ENCODE measurements around the gene NUBP2. TPM values are rescaled to one million over a fixed set of nuclear protein-coding genes. Genes with fewer than 3 reads are reported as not detected.

Gene NUBP2
- total and polyA plus RNA-seq, 2 donors (not counting 1 experiment from before 2014, with no cell fraction given): 13.5 to 43.6 TPM

- Histone ChIP-seq H3K4me2 (ENCODE audit: extremely low read depth, insufficient read depth, low read length) (no peak overlapping the region), H3K9me3 (ENCODE audit: control insufficient read depth, insufficient read depth, low read depth, low read length) (no peaks in the 10 kb centered on the region), H2AFZ (ENCODE audit: low read length) (no peak overlapping the region), H3K27ac (ENCODE audit: insufficient read depth, low read length) (no peak overlapping the region), H3K36me3 (ENCODE audit: control insufficient read depth, insufficient read depth, low read length) (peaks cover 52% of the 10 kb centered on the region), H3K79me2 (ENCODE audit: control insufficient read depth, insufficient read depth, low read length) (no peaks in the 10 kb centered on the region), H3K9ac (ENCODE audit: insufficient read depth, low read length) (no peak overlapping the region), H3K4me3 (replicated peaks in 1 of 4; ENCODE audit: control extremely low read depth in 1 of 4, insufficient read depth in 1 of 4, low read depth in 3 of 4, low read length in 4 of 4) (no peak overlapping the region), H3K4me1 (ENCODE audit: control insufficient read depth, extremely low read depth, insufficient read depth, low read length) (peaks cover 8% of the 10 kb centered on the region), H3K27me3 (ENCODE audit: control insufficient read depth, insufficient read depth, low read length) (no peaks in the 10 kb centered on the region), H4K20me1 (ENCODE audit: control insufficient read depth, extremely low read depth, insufficient read depth, low read length) (no peaks in the 10 kb centered on the region)
- DNase-seq (ENCODE audit: low read depth in 2 of 2): no peak
- TF ChIP-seq EZH2 (IDR thresholded peaks at IDR 0.05; ENCODE audit: low read length, missing control alignments) (no peak), CTCF (conservative IDR thresholded peaks at IDR 0.05 in 1 of 2, IDR thresholded peaks at IDR 0.05 in 1 of 2; ENCODE audit: low read depth in 1 of 2, low read length in 2 of 2) (no peak)
Observed at GRCh38 chr16:1766701-1767100, 16.1 kb upstream of the NUBP2 start.

DNA sequence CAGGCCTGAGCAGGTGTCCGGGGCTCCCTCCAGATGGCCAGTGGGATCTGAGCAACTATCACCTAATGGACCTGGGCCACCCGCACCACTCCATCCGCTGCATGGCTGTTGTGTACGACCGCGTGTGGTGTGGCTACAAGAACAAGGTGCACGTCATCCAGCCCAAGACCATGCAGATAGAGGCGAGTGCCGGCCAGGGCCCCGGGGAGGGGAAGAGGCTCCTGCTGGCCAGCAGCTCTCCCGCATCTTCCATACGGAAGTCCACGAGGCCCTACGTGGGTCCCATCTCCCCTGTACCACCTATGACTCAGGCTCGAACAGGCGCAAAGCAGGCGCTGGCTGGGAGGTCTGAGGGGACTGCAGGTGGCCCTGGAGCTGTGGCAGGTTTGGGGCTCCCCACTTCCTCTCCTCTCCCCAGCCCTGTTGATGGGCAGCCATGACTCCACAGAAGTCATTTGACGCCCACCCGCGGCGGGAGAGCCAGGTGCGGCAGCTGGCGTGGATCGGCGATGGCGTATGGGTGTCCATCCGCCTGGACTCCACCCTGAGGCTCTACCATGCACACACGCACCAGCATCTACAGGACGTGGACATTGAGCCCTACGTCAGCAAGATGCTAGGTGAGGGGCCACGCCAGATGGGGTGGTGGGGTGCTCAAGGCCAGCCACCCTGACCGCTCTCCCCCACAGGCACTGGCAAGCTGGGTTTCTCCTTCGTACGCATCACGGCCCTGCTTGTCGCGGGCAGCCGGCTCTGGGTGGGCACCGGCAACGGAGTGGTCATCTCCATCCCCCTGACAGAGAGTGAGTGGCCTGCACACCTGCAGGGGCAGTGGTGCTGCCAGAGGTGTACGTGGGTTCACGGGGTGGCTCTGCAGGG lies 15.4 kb upstream of the NUBP2 start:
- no peak overlapping the region for H3K4me3 ChIP-seq (replicated peaks in 1 of 4; ENCODE audit: control extremely low read depth in 1 of 4, insufficient read depth in 1 of 4, low read depth in 3 of 4, low read length in 4 of 4)
- no peaks in the 10 kb centered on the region for H3K27me3 ChIP-seq (ENCODE audit: control insufficient read depth, insufficient read depth, low read length)
- no peak overlapping the region for H3K9ac ChIP-seq (ENCODE audit: insufficient read depth, low read length)
- TF ChIP-seq CTCF (conservative IDR thresholded peaks at IDR 0.05 in 1 of 2, IDR thresholded peaks at IDR 0.05 in 1 of 2; ENCODE audit: low read depth in 1 of 2, low read length in 2 of 2) (no peak), EZH2 (IDR thresholded peaks at IDR 0.05; ENCODE audit: low read length, missing control alignments) (no peak)
- H3K4me2 ChIP-seq (ENCODE audit: extremely low read depth, insufficient read depth, low read length): no peak overlapping the region
- H3K36me3 ChIP-seq (ENCODE audit: control insufficient read depth, insufficient read depth, low read length): peaks cover 47% of the 10 kb centered on the region
- DNase-seq (ENCODE audit: low read depth in 2 of 2): no peak
- peaks cover 6% of the 10 kb centered on the region for H3K79me2 ChIP-seq (ENCODE audit: control insufficient read depth, insufficient read depth, low read length)
- H3K27ac ChIP-seq (ENCODE audit: insufficient read depth, low read length): no peak overlapping the region
- H3K9me3 ChIP-seq (ENCODE audit: control insufficient read depth, insufficient read depth, low read depth, low read length): no peaks in the 10 kb centered on the region
- peaks cover 12% of the 10 kb centered on the region for H3K4me1 ChIP-seq (ENCODE audit: control insufficient read depth, extremely low read depth, insufficient read depth, low read length)
- H2AFZ ChIP-seq (ENCODE audit: low read length): no peak overlapping the region
- no peaks in the 10 kb centered on the region for H4K20me1 ChIP-seq (ENCODE audit: control insufficient read depth, extremely low read depth, insufficient read depth, low read length)

DNA sequence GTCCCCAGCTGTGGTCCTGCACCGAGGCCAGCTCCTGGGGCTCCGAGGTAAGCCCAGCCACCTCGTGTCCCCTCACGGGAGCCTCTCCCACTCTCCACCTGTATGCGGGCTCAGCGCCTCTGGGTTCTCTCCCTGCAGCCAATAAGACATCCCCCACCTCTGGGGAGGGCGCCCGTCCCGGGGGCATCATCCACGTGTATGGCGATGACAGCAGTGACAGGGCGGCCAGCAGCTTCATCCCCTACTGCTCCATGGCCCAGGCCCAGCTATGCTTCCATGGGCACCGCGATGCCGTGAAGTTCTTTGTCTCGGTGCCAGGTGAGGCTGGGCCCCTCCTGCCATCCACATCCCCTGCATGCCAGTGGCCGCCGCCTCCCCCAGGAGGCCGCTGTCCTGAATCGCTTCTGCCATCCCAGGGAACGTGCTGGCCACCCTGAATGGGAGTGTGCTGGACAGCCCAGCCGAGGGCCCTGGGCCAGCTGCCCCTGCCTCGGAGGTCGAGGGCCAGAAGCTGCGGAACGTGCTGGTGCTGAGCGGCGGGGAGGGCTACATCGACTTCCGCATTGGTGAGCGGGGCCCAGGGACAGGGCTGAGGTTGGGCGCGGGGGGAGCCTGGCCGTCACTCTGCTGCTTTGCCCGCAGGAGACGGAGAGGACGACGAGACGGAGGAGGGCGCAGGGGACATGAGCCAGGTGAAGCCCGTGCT lies 14.5 kb upstream of the NUBP2 start:
- Histone ChIP-seq H3K36me3 (ENCODE audit: control insufficient read depth, insufficient read depth, low read length) (peaks cover 42% of the 10 kb centered on the region), H2AFZ (ENCODE audit: low read length) (no peak overlapping the region), H3K4me3 (replicated peaks in 1 of 4; ENCODE audit: control extremely low read depth in 1 of 4, insufficient read depth in 1 of 4, low read depth in 3 of 4, low read length in 4 of 4) (no peak overlapping the region), H3K27me3 (ENCODE audit: control insufficient read depth, insufficient read depth, low read length) (no peaks in the 10 kb centered on the region), H4K20me1 (ENCODE audit: control insufficient read depth, extremely low read depth, insufficient read depth, low read length) (no peaks in the 10 kb centered on the region), H3K9me3 (ENCODE audit: control insufficient read depth, insufficient read depth, low read depth, low read length) (no peaks in the 10 kb centered on the region), H3K4me2 (ENCODE audit: extremely low read depth, insufficient read depth, low read length) (no peak overlapping the region), H3K4me1 (ENCODE audit: control insufficient read depth, extremely low read depth, insufficient read depth, low read length) (peaks cover 12% of the 10 kb centered on the region), H3K79me2 (ENCODE audit: control insufficient read depth, insufficient read depth, low read length) (peaks cover 11% of the 10 kb centered on the region), H3K9ac (ENCODE audit: insufficient read depth, low read length) (no peak overlapping the region), H3K27ac (ENCODE audit: insufficient read depth, low read length) (no peak overlapping the region)
- DNase-seq (ENCODE audit: low read depth in 2 of 2): no peak
- no peak for TF ChIP-seq EZH2 (IDR thresholded peaks at IDR 0.05; ENCODE audit: low read length, missing control alignments)
- TF ChIP-seq CTCF (conservative IDR thresholded peaks at IDR 0.05 in 1 of 2, IDR thresholded peaks at IDR 0.05 in 1 of 2; ENCODE audit: low read depth in 1 of 2, low read length in 2 of 2): no peak

All from fibroblast of lung (primary cell).